Heart right ventricle (tissue), 16 donors: ENCODE data around the gene BRF1. TPM values are rescaled to one million over a fixed set of nuclear protein-coding genes. Genes with fewer than 3 reads are reported as not detected.
A peak's percentile ranks its signal among the peaks of the same experiment; 100 is the strongest.

ENCODE experiments used
- ATAC-seq, 8 donors: fragments of 200-7000 bp; cut with Tn5 transposase; one replicate each; pipeline ENCODE4 v1.9.1; 2020; ENCODE audit warnings: mild to moderate bottlenecking in 8 of 8, moderate library complexity in 8 of 8, moderate number of reproducible peaks in 1 of 8
- DNase-seq, 2 donors: peaks; one replicate each; pipeline ENCODE4 v3.0.0-alpha.2; 2020
- H3K27ac ChIP-seq, 10 donors: fragments of 200-600 bp; sonication (generic) in 2 of 10; one replicate each; pipeline versions ENCODE4 v1.5.0 to v1.8.0; 2020 to 2022; ENCODE audit warnings: mild to moderate bottlenecking in 3 of 10
- H3K27me3 ChIP-seq, 7 donors: fragments of 200-600 bp; one replicate each; pipeline ENCODE4 v1.8.0; 2021 to 2022; ENCODE audit warnings: mild to moderate bottlenecking in 2 of 7
- H3K36me3 ChIP-seq, 9 donors: fragments of 200-600 bp; sonication (generic) in 1 of 9; one replicate each; pipeline versions ENCODE4 v1.5.0 to v1.8.0; 2020 to 2022; ENCODE audit warnings: mild to moderate bottlenecking in 2 of 9
- H3K4me1 ChIP-seq, 9 donors: fragments of 200-600 bp; sonication (generic) in 1 of 9; one replicate each; pipeline versions ENCODE4 v1.5.0 to v1.8.0; 2020 to 2022; ENCODE audit warnings: mild to moderate bottlenecking in 4 of 9
- H3K4me3 ChIP-seq, 10 donors: fragments of 200-600 bp; sonication (generic) in 2 of 10; one replicate each; pipeline versions ENCODE4 v1.5.0 to v1.8.0; 2020 to 2022; ENCODE audit warnings: mild to moderate bottlenecking in 7 of 10, moderate library complexity in 2 of 10
- H3K9me3 ChIP-seq, 11 donors: fragments of 200-600 bp in 10 of 11; sonication (generic) in 2 of 11; one replicate each; pipeline versions ENCODE4 v1.5.0 to v1.8.0; 2013 to 2022; ENCODE audit warnings: mild to moderate bottlenecking in 2 of 11, control low read depth in 1 of 11, moderate library complexity in 1 of 11
- WGBS, 2 donors: extraction: QIAGEN DNeasy Blood & Tissue Kit; methylation state at CpG; one replicate each; pipeline ENCODE4 v1.1.7; 2013; ENCODE audit warnings: inconsistent platforms in 1 of 2; 5-methylcytosine and 5-hydroxymethylcytosine counted together
- intact Hi-C, 10 donors: fragments of 100-400 bp; cut with DNase I; formaldehyde crosslinking; loops; one replicate each; pipeline versions ENCODE4 v1.11.1 to v1.14.2; 2022
- polyA plus RNA-seq, 2 donors: library from polyadenylated mRNA; stranded (reverse); fragments of 200-250 nt; gene quantifications; one replicate each; pipeline ENCODE4 v1.2.3, GENCODE V29; 2013
- total RNA-seq, 10 donors: library from RNA; stranded (reverse); fragmentation: NEBNext Ultra II Directional in 3 of 10; extraction: Animal tissue kit (Norgen Biotek cat#: 25700) in 3 of 10; gene quantifications; one replicate each; pipeline versions ENCODE4 v1.2.1 to v1.2.4, GENCODE V29; 2021 to 2023
- TF ChIP-seq, protein P1 (sequence below), 9 donors: fragments of 200-600 bp; sonication (generic) in 2 of 9; IDR thresholded peaks; one replicate each; pipeline versions ENCODE4 v1.5.0 to v1.8.0; 2021 to 2022; ENCODE audit warnings: antibody characterized with exemption in 9 of 9, mild to moderate bottlenecking in 5 of 9, moderate library complexity in 1 of 9
- donor health status: Arrhythmogenic right ventricular cardiomyopathy.
- donor health status: ischemic (EF 13 %, LVEDD 7.1; RV severe dilation, severe dysfunction).
- donor health status: healthy with polysubstance abuse.
- donor health status: DM: no; HTN: yes; CAD: no.
- donor health status: DM: no; HTN: no; CAD: no.
- donor health status: ischemic (EF 25% LVEDD 6.9; RV normal size, moderate dysfunction).
- donor health status: ischemic (EF 25% LVEDD 5.7; RV mildly dilated, moderate dysfunction).
- donor health status: healthy.
- donor health status: DM: yes; HTN: yes; CAD: no.
- donor health status: Ischemic cardiomyopathy.
- donor health status: ischemic (EF 35%, LVEDD 5.7; RV mildly dilated, moderate dysfunction).
- donor health status: nonischemic (EF 11% LVEDD 7.7; RV severe dilation, severe dysfunction).
- donor health status: DM: yes; HTN: yes; CAD: no.
- donor health status: PGD.
- donor health status: ischemic (EF 29% LVEDD 5.4; RV normal size, mild dysfunction).
- donor health status: nonischemic (EF 23%, LVEDD 6.1; RV moderate dilation, normal function).

BRF1 gene
- total and polyA plus RNA-seq, 12 donors, result 12.7 to 30.8 (median 16.2) TPM

DNA sequence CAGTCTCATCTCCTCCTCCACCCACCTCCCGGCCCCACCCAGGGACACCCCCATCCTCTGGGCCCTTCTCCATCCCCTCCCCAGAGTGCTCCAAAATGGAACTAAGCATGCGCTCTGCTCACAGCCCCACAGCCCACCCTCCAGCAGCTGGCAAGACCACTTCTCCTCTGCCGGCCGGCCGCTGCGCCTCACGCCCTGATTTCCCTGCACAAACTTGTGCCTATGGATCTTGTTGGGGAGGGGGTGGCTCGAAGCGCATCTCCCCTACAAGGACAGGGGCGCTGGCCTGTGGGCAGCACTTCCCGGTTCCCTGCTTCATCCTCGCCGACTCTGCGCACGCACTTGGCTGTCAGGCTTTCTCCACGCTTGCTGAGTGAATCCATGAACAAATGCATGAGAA is 100.2 kb downstream of the BRF1 start:
- WGBS, 2 donors, result 75 to 89% methylated on average over 16 of the region's 16 CpGs
- intact Hi-C loops, result loop anchor here in 7 of 10 donors (5.0 to 10.0 kb wide), 8 partner anchors 33 to 152 kb away; partner anchors contain the start of gene JAG2 (in 1 of the 7)
- H3K4me3 ChIP-seq, result no peak overlapping the region
- no peak for DNase-seq
- peaks cover 36 to 99% (median 89%) of the 10 kb centered on the region in 9 donors for H3K4me1 ChIP-seq
- no peaks in the 10 kb centered on the region for H3K36me3 ChIP-seq
- H3K9me3 ChIP-seq, result no peaks in the 10 kb centered on the region
- TF ChIP-seq, protein P1, sequence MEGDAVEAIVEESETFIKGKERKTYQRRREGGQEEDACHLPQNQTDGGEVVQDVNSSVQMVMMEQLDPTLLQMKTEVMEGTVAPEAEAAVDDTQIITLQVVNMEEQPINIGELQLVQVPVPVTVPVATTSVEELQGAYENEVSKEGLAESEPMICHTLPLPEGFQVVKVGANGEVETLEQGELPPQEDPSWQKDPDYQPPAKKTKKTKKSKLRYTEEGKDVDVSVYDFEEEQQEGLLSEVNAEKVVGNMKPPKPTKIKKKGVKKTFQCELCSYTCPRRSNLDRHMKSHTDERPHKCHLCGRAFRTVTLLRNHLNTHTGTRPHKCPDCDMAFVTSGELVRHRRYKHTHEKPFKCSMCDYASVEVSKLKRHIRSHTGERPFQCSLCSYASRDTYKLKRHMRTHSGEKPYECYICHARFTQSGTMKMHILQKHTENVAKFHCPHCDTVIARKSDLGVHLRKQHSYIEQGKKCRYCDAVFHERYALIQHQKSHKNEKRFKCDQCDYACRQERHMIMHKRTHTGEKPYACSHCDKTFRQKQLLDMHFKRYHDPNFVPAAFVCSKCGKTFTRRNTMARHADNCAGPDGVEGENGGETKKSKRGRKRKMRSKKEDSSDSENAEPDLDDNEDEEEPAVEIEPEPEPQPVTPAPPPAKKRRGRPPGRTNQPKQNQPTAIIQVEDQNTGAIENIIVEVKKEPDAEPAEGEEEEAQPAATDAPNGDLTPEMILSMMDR (IDR thresholded peaks at IDR 0.05), result no peak
- H3K27me3 ChIP-seq, result peaks cover 7 to 68% (median 23%) of the 10 kb centered on the region in 7 donors
- no peak for ATAC-seq
- peak overlapping the region in 3 of 10 donors; percentile 89 to 96 (median 94) for H3K27ac ChIP-seq

DNA sequence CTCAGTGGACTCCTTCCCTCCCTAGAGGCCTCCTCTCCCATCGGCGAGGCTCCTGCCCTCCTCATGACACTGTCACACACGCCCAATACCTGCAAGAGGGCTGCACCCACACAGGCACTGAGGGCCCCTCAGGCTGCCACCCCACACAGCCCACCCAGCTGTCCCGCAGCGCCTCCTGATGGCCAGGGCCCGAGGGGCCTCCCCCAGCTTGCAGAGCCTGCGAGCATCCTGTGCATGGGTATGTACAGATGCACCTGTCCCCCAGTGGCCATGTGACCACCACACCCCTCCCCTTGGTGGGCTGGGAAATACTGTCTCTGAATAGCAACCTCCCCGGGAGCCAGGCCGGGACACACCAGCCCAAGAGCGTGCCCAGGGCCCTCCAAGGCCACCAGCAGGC is 100.7 kb downstream of the BRF1 start:
- ATAC-seq (no peak), DNase-seq (no peak)
- intact Hi-C loops, result loop anchor here in 7 of 10 donors (5.0 to 10.0 kb wide), 8 partner anchors 33 to 152 kb away; partner anchors contain the start of gene JAG2 (in 1 of the 7)
- 80 to 82% methylated on average over 10 of the region's 10 CpGs for WGBS, 2 donors
- peak overlapping the region in 8 of 10 donors; percentile 80 to 96 (median 90) for H3K27ac ChIP-seq
- no peak overlapping the region for H3K4me3 ChIP-seq
- peaks cover 8 to 73% (median 27%) of the 10 kb centered on the region in 7 donors for H3K27me3 ChIP-seq
- no peaks in the 10 kb centered on the region for H3K9me3 ChIP-seq
- TF ChIP-seq, protein P1 (IDR thresholded peaks at IDR 0.05), result peak in 1 of 9 donors; percentile 9
- H3K4me1 ChIP-seq, result peaks cover 33 to 99% (median 89%) of the 10 kb centered on the region in 9 donors
- no peaks in the 10 kb centered on the region for H3K36me3 ChIP-seq

DNA sequence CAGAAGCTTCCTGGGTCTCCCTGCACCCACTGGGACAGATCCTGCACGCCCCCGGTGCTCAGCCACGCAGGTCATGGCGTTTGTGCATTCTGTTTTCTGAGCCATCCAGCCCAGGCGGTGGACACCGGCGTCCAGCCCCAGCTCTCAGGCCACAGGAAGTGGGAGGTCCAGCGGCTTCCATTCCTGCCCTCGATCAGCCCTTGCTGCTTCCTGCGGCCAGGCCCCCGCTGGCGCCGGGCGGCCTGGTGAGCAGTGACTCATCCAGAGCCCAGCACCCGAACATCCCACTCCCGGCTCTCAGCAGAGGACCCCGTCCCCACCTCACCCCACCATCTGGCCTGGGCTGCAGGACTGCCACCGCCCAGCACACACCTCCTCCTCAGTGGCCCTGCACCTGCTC is 101.7 kb downstream of the BRF1 start:
- 41 to 48% methylated on average over 18 of the region's 18 CpGs for WGBS, 2 donors
- peak overlapping the region in 1 of 10 donors; percentile 21 for H3K4me3 ChIP-seq
- no peaks in the 10 kb centered on the region for H3K9me3 ChIP-seq
- TF ChIP-seq, protein P1 (IDR thresholded peaks at IDR 0.05), result no peak
- no peaks in the 10 kb centered on the region for H3K36me3 ChIP-seq
- intact Hi-C loops, result loop anchor here in 4 of 10 donors (5.0 to 10.0 kb wide), 4 partner anchors 47 to 286 kb away; partner anchors contain the start of genes AHNAK2 (in 1 of the 4) and CRIP1 (in 1 of the 4)
- H3K27me3 ChIP-seq, result peaks cover 8 to 83% (median 37%) of the 10 kb centered on the region in 7 donors
- peaks cover 26 to 99% (median 90%) of the 10 kb centered on the region in 9 donors for H3K4me1 ChIP-seq
- ATAC-seq, result peak in 7 of 8 donors; percentile 13 to 48 (median 38)
- H3K27ac ChIP-seq, result peak overlapping the region; percentile 68 to 96 (median 88)
- peak; percentile 70 to 75 for DNase-seq

DNA sequence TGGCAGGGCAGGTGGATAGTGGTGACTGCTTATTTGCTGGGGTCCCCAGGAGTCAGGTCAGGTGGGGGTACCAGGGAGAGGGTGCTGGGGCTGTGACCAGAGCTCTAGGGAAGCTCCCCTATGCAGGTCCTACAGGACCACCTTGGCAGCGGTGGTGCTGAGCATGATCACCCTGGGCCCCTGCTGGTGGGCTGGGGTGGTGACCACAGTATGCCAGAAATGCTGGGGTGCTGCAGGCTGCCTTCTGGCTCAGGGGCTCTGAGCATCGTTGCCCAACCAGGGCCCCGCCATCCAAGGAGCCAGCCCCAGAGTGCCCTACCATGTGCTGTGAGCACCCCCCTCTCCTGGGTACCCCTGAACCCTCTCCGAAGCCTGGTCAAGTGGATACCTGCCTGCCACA is 102.2 kb downstream of the BRF1 start:
- Histone ChIP-seq H3K4me3 (peak overlapping the region in 1 of 10 donors; percentile 21), H3K36me3 (no peaks in the 10 kb centered on the region), H3K4me1 (peaks cover 31 to 99% (median 91%) of the 10 kb centered on the region in 9 donors), H3K27ac (peak overlapping the region; percentile 68 to 96 (median 88)), H3K27me3 (peaks cover 8 to 88% (median 42%) of the 10 kb centered on the region in 7 donors), H3K9me3 (no peaks in the 10 kb centered on the region)
- TF ChIP-seq, protein P1 (IDR thresholded peaks at IDR 0.05), result peak in 1 of 9 donors; percentile 14
- ATAC-seq (no peak), DNase-seq (no peak)
- 75 to 87% methylated on average over 4 of the region's 4 CpGs for WGBS, 2 donors
- intact Hi-C loops, result loop anchor here in 4 of 10 donors (5.0 to 10.0 kb wide), 4 partner anchors 46 to 286 kb away; partner anchors contain the start of genes AHNAK2 (in 1 of the 4) and CRIP1 (in 1 of the 4)
